Gastroesophageal sphincter (tissue), 3 donors: Measurements from ENCODE around the gene CBARP.

Source experiments
- POLR2AphosphoS5 ChIP-seq: sonication (generic); formaldehyde crosslinking; IDR thresholded peaks from one replicate; pipeline ENCODE4 v1.6.1; 2017; ENCODE audit warnings: antibody characterized with exemption
- TF ChIP-seq, protein P1 (sequence below), 4 experiments: fragments of 200-600 bp in 2 of 4; fragments of 450-650 bp in 2 of 4; sonication (generic) in 1 of 4; IDR thresholded peaks; one replicate each; pipeline ENCODE4 v1.5.1; 2017 to 2019; ENCODE audit warnings: antibody characterized with exemption in 4 of 4, mild to moderate bottlenecking in 2 of 4, moderate library complexity in 2 of 4

DNA sequence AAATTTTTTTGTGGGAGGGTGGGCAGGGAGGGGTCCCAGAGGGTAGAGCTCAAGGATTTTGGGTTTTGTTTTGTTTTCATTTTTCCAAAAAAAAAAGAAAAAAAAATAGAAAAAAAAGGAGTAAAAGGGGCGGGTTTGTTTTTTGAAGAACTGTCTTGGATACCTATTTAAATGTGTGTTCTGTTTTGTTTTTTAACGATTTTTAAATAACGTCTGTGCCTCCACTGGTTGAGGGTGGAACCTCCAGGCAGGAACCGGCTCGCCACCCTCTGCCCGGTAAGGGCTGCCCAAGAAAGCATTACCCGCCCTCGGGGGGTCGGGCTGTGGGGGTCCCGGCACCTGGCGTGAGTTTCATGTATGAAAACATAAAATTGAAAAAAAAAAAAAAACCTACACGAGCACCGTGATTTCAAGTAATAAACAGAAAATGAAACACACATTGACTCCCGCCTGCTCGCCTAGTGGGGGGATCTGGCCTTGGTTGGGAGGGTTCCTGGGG lies 21.0 kb upstream of the CBARP start:
- no peak for TF ChIP-seq POLR2AphosphoS5
- TF ChIP-seq, protein P1, sequence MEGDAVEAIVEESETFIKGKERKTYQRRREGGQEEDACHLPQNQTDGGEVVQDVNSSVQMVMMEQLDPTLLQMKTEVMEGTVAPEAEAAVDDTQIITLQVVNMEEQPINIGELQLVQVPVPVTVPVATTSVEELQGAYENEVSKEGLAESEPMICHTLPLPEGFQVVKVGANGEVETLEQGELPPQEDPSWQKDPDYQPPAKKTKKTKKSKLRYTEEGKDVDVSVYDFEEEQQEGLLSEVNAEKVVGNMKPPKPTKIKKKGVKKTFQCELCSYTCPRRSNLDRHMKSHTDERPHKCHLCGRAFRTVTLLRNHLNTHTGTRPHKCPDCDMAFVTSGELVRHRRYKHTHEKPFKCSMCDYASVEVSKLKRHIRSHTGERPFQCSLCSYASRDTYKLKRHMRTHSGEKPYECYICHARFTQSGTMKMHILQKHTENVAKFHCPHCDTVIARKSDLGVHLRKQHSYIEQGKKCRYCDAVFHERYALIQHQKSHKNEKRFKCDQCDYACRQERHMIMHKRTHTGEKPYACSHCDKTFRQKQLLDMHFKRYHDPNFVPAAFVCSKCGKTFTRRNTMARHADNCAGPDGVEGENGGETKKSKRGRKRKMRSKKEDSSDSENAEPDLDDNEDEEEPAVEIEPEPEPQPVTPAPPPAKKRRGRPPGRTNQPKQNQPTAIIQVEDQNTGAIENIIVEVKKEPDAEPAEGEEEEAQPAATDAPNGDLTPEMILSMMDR (IDR thresholded peaks at IDR 0.05): peak in 1 of 4 experiments; percentile 12
